ENCODE data around the gene CNTRL. TPM values are rescaled to one million over a fixed set of nuclear protein-coding genes. Genes with fewer than 3 reads are reported as not detected.

Gene CNTRL
- total RNA-seq, 1 donor from 2014 or later = 18.2 TPM

GRCh38 chr9:121050128-121050988 lies 24.4 kb upstream of the CNTRL start, which contains the start of gene C5:
TSS of gene C5 (minus strand) at chr9:121050275. CDS start at chr9:121050246, 29 bp downstream.
- TF ChIP-seq CTCF (IDR thresholded peaks at IDR 0.05; ENCODE audit: unreplicated experiment) = no peak
- Mint-ChIP-seq H3K27me3 (no peaks in the 10 kb centered on the region), H3K4me1 (ENCODE audit: low read depth) (peaks cover 39% of the 10 kb centered on the region), H3K27ac (peak within 1 kb of the TSS; percentile 82), H3K36me3 (ENCODE audit: insufficient read depth) (no peaks in the 10 kb centered on the region), H3K4me3 (ENCODE audit: low read depth) (peak within 1 kb of the TSS; percentile 77), H3K9me3 (ENCODE audit: low read depth) (no peaks in the 10 kb centered on the region)
- DNase-seq (ENCODE audit: low spot score, unreplicated experiment) = no peak

- Mint-ChIP-seq H3K27ac (no peak overlapping the region), H3K36me3 (ENCODE audit: insufficient read depth) (no peaks in the 10 kb centered on the region), H3K4me1 (ENCODE audit: low read depth) (peaks cover 29% of the 10 kb centered on the region), H3K9me3 (ENCODE audit: low read depth) (no peaks in the 10 kb centered on the region), H3K4me3 (ENCODE audit: low read depth) (no peak overlapping the region), H3K27me3 (no peaks in the 10 kb centered on the region)
- DNase-seq (ENCODE audit: low spot score, unreplicated experiment) = no peak
- no peak for TF ChIP-seq CTCF (IDR thresholded peaks at IDR 0.05; ENCODE audit: unreplicated experiment)
These were observed 21.2 kb upstream of the CNTRL start for GRCh38 chr9:121053544-121053943.

- DNase-seq (ENCODE audit: low spot score, unreplicated experiment) = no peak
These were observed 19.1 kb upstream of the CNTRL start for GRCh38 chr9:121055642-121056143.

GRCh38 chr9:121057821-121058220 lies 16.9 kb upstream of the CNTRL start:
- H3K27ac Mint-ChIP-seq = no peak overlapping the region
- no peak for TF ChIP-seq CTCF (IDR thresholded peaks at IDR 0.05; ENCODE audit: unreplicated experiment)
- no peaks in the 10 kb centered on the region for H3K36me3 Mint-ChIP-seq (ENCODE audit: insufficient read depth)
- H3K4me1 Mint-ChIP-seq (ENCODE audit: low read depth) = peaks cover 9% of the 10 kb centered on the region
- no peaks in the 10 kb centered on the region for H3K27me3 Mint-ChIP-seq
- DNase-seq (ENCODE audit: low spot score, unreplicated experiment) = no peak
- H3K4me3 Mint-ChIP-seq (ENCODE audit: low read depth) = no peak overlapping the region
- no peaks in the 10 kb centered on the region for H3K9me3 Mint-ChIP-seq (ENCODE audit: low read depth)

More at GRCh38 chr9:121055642-121056143, 19.1 kb upstream of the CNTRL start:
- H3K9me3 Mint-ChIP-seq (ENCODE audit: low read depth) = no peaks in the 10 kb centered on the region
- peak; percentile 50 for TF ChIP-seq CTCF (IDR thresholded peaks at IDR 0.05; ENCODE audit: unreplicated experiment)
- H3K27me3 Mint-ChIP-seq = no peaks in the 10 kb centered on the region
- no peak overlapping the region for H3K27ac Mint-ChIP-seq
- no peaks in the 10 kb centered on the region for H3K36me3 Mint-ChIP-seq (ENCODE audit: insufficient read depth)
- H3K4me1 Mint-ChIP-seq (ENCODE audit: low read depth) = peaks cover 14% of the 10 kb centered on the region
- H3K4me3 Mint-ChIP-seq (ENCODE audit: low read depth) = no peak overlapping the region

GRCh38 chr9:121059513-121059912 lies 15.2 kb upstream of the CNTRL start:
- H3K27me3 Mint-ChIP-seq = no peaks in the 10 kb centered on the region
- no peak overlapping the region for H3K4me3 Mint-ChIP-seq (ENCODE audit: low read depth)

More at GRCh38 chr9:121059513-121059912, 15.2 kb upstream of the CNTRL start:
- Mint-ChIP-seq H3K4me1 (ENCODE audit: low read depth) (peaks cover 4% of the 10 kb centered on the region), H3K9me3 (ENCODE audit: low read depth) (no peaks in the 10 kb centered on the region), H3K27ac (no peak overlapping the region), H3K36me3 (ENCODE audit: insufficient read depth) (no peaks in the 10 kb centered on the region)
- TF ChIP-seq CTCF (IDR thresholded peaks at IDR 0.05; ENCODE audit: unreplicated experiment) = no peak
- no peak for DNase-seq (ENCODE audit: low spot score, unreplicated experiment)
